GM18867 (cell line): Measurements from ENCODE around the gene IL1B.

ENCODE experiments used
- ATAC-seq: cut with Tn5 transposase; IDR thresholded peaks from one replicate; pipeline ENCODE4 v1.9.1; 2021; ENCODE audit warnings: mild to moderate bottlenecking, moderate library complexity; ENCODE audit not compliant: unreplicated experiment

The IL1B gene

GRCh38 chr2:112830682-112831512 is 5.7 kb downstream of the IL1B start:
- no peak for ATAC-seq

GRCh38 chr2:112829961-112830681 is 6.5 kb downstream of the IL1B start:
- no peak for ATAC-seq

- no peak for ATAC-seq
Observed at GRCh38 chr2:112829101-112829960, 7.2 kb downstream of the IL1B start.

- ATAC-seq, result no peak
Observed at GRCh38 chr2:112828251-112828691, 8.3 kb downstream of the IL1B start.

GRCh38 chr2:112827604-112828185 is 8.9 kb downstream of the IL1B start:
- ATAC-seq, result no peak

- no peak for ATAC-seq
Observed at GRCh38 chr2:112827009-112827408, 9.6 kb downstream of the IL1B start.

GRCh38 chr2:112825706-112826105 is 10.9 kb downstream of the IL1B start:
- no peak for ATAC-seq

GRCh38 chr2:112824694-112825085 is 11.9 kb downstream of the IL1B start:
- ATAC-seq, result no peak

GRCh38 chr2:112821682-112822081 is 14.9 kb downstream of the IL1B start:
- ATAC-seq, result no peak

GRCh38 chr2:112821142-112821541 is 15.4 kb downstream of the IL1B start:
- ATAC-seq, result peak; percentile 87

GRCh38 chr2:112820343-112820742 is 16.2 kb downstream of the IL1B start:
- no peak for ATAC-seq

GRCh38 chr2:112819081-112819480 is 17.5 kb downstream of the IL1B start:
- ATAC-seq, result no peak

- ATAC-seq, result no peak
Observed at GRCh38 chr2:112818094-112818902, 18.3 kb downstream of the IL1B start.

- ATAC-seq, result no peak
Observed at GRCh38 chr2:112817082-112817689, 19.4 kb downstream of the IL1B start.

GRCh38 chr2:112814278-112814677 is 22.3 kb downstream of the IL1B start:
- no peak for ATAC-seq

- ATAC-seq, result no peak
Observed at GRCh38 chr2:112813280-112813966, 23.2 kb downstream of the IL1B start.

GRCh38 chr2:112812318-112813267 is 24.0 kb downstream of the IL1B start:
- ATAC-seq, result peak; percentile 66

- peak; percentile 42 for ATAC-seq
Observed at GRCh38 chr2:112811841-112812306, 24.7 kb downstream of the IL1B start.
